Measurements from ENCODE around the gene CNTN1.

GRCh38 chr12:41103614-41104013 is 411.4 kb downstream of the CNTN1 start:
- no peak for TF ChIP-seq POLR2A (IDR thresholded peaks at IDR 0.05)
- TF ChIP-seq POLR2AphosphoS5 (IDR thresholded peaks at IDR 0.05), result no peak

Data from prostate gland (tissue), 1 donor.